Ovary (tissue), 9 donors: ENCODE results near the gene CHN2. TPM values are rescaled to one million over a fixed set of nuclear protein-coding genes. Genes with fewer than 3 reads are reported as not detected.

ENCODE experiments used
- DNase-seq, 5 donors: peaks; one replicate each; pipeline ENCODE4 v3.0.0-alpha.2; 2019 to 2020
- H3K27ac ChIP-seq, 2 donors: fragments of 200-600 bp; one replicate each; pipeline versions ENCODE4 v1.5.1 to v1.8.0; 2019 to 2022
- H3K27me3 ChIP-seq: fragments of 200-600 bp; one replicate; pipeline ENCODE4 v1.8.0; 2022
- H3K36me3 ChIP-seq: fragments of 200-600 bp; sonication (generic); one replicate; pipeline ENCODE4 v1.5.1; 2019
- H3K4me1 ChIP-seq: one replicate; pipeline ENCODE4 v1.8.1; 2013; ENCODE audit warnings: mild to moderate bottlenecking, moderate library complexity; ENCODE audit not compliant: insufficient read depth
- H3K4me3 ChIP-seq: fragments of 200-600 bp; sonication (generic); one replicate; pipeline ENCODE4 v1.5.1; 2017
- H3K9me3 ChIP-seq, 2 donors: fragments of 200-600 bp in 1 of 2; sonication (generic) in 1 of 2; one replicate each; pipeline versions ENCODE4 v1.5.1 to v1.8.1; 2013 to 2019; ENCODE audit warnings: mild to moderate bottlenecking in 1 of 2, moderate library complexity in 1 of 2
- CTCF ChIP-seq, 3 donors: fragments of 450-650 bp in 2 of 3; fragments of 200-600 bp in 1 of 3; IDR thresholded peaks; one replicate each; pipeline versions ENCODE4 v1.5.1 to v1.8.0; 2016 to 2022; ENCODE audit warnings: antibody characterized with exemption in 3 of 3, mild to moderate bottlenecking in 1 of 3
- EP300 ChIP-seq: sonication (generic); formaldehyde crosslinking; IDR thresholded peaks from one replicate; pipeline ENCODE4 v1.6.1; 2017; ENCODE audit warnings: antibody characterized with exemption
- POLR2A ChIP-seq: fragments of 450-650 bp; IDR thresholded peaks from one replicate; pipeline ENCODE4 v1.6.1; 2017; ENCODE audit warnings: antibody characterized with exemption, mild to moderate bottlenecking, moderate library complexity
- WGBS, 3 donors: extraction: QIAGEN DNeasy Blood & Tissue Kit in 1 of 3; methylation state at CpG; one replicate each; pipeline versions ENCODE4 v1.1.5 to v1.1.7; 2013 to 2017; 5-methylcytosine and 5-hydroxymethylcytosine counted together
- intact Hi-C, 4 donors: fragments of 100-400 bp; cut with DNase I; formaldehyde crosslinking; loops; one replicate each; pipeline versions ENCODE4 v1.11.0 to v1.15.1; 2022 to 2023
- polyA plus RNA-seq, 2 donors: library from polyadenylated mRNA; stranded (reverse); fragments of 200-250 nt in 1 of 2; fragments of 350-450 nt in 1 of 2; fragmentation: Illumina TruSeq in 1 of 2; extraction: RNeasy Lipid Tissue Mini Kit (QIAGEN cat#74804) in 1 of 2; gene quantifications; one replicate each; pipeline ENCODE4 v1.2.3, GENCODE V29; 2013 to 2014
- total RNA-seq, 7 donors: library from RNA; depleted of rRNA in 2 of 7; stranded (reverse); fragments of >200 nt in 2 of 7; fragmentation: NEBNext Ultra II Directional in 3 of 7; extraction: Animal tissue kit (Norgen Biotek cat#: 25700) in 3 of 7; gene quantifications; one replicate each; pipeline versions ENCODE4 v1.1.0 to v1.2.4, GENCODE V29; 2016 to 2023
- donor health status: DM: no; HTN: no; CAD: no; lungs with moderate emphysema.
- donor health status: DM: no; HTN: no; CAD: no.
- donor health status: Bipolar disorder and iron deficiency.
- donor health status: DM: yes; HTN: yes; CAD: no.
- donor health status: DM: no; HTN: no; CAD: no.
- donor health status: DM: yes; HTN: yes; CAD: no.

CHN2 gene
- total and polyA plus RNA-seq, 9 donors, result 17.9 to 32.6 (median 22.3) TPM

- Histone ChIP-seq H3K9me3 (no peaks in the 10 kb centered on the region), H3K4me1 (peaks cover 6% of the 10 kb centered on the region), H3K27me3 (no peaks in the 10 kb centered on the region), H3K4me3 (no peak overlapping the region), H3K27ac (no peak overlapping the region), H3K36me3 (no peaks in the 10 kb centered on the region)
- intact Hi-C loops, result no loop called here
- 91 to 96% (median 95%) methylated on average over 8 of the region's 8 CpGs for WGBS, 3 donors
- DNase-seq, result no peak
- TF ChIP-seq EP300 (no peak), POLR2A (no peak), CTCF (IDR thresholded peaks at IDR 0.05) (no peak)
These were observed 54.3 kb downstream of the CHN2 start for GRCh38 chr7:29248713-29249382.

- Histone ChIP-seq H3K27ac (no peak overlapping the region), H3K9me3 (no peaks in the 10 kb centered on the region), H3K27me3 (no peaks in the 10 kb centered on the region), H3K36me3 (no peaks in the 10 kb centered on the region), H3K4me3 (no peak overlapping the region), H3K4me1 (peaks cover 6% of the 10 kb centered on the region)
- TF ChIP-seq EP300 (no peak), POLR2A (no peak), CTCF (IDR thresholded peaks at IDR 0.05) (no peak)
- intact Hi-C loops, result no loop called here
- WGBS, 3 donors, result 92 to 93% (median 92%) methylated on average over 7 of the region's 7 CpGs
- no peak for DNase-seq
These were observed 54.8 kb downstream of the CHN2 start for GRCh38 chr7:29249383-29249750.

GRCh38 chr7:29249860-29250259, 55.3 kb downstream of the CHN2 start:
- 76 to 80% (median 79%) methylated on average over 1 of the region's 1 CpG for WGBS, 3 donors

GRCh38 chr7:29253225-29253624, 58.6 kb downstream of the CHN2 start:
- Histone ChIP-seq H3K36me3 (no peaks in the 10 kb centered on the region), H3K9me3 (no peaks in the 10 kb centered on the region), H3K4me1 (peaks cover 1% of the 10 kb centered on the region), H3K27me3 (no peaks in the 10 kb centered on the region), H3K4me3 (no peak overlapping the region), H3K27ac (no peak overlapping the region)
- 95 to 97% (median 96%) methylated on average over 1 of the region's 1 CpG for WGBS, 3 donors
- TF ChIP-seq POLR2A (no peak), CTCF (IDR thresholded peaks at IDR 0.05) (no peak), EP300 (no peak)
- intact Hi-C loops, result no loop called here
- DNase-seq, result no peak

More at GRCh38 chr7:29249860-29250259, 55.3 kb downstream of the CHN2 start:
- no peak for DNase-seq
- no peak for TF ChIP-seq CTCF (IDR thresholded peaks at IDR 0.05)
- no peak for TF ChIP-seq EP300
- TF ChIP-seq POLR2A, result no peak
- Histone ChIP-seq H3K36me3 (no peaks in the 10 kb centered on the region), H3K4me1 (peaks cover 6% of the 10 kb centered on the region), H3K27ac (no peak overlapping the region), H3K4me3 (no peak overlapping the region), H3K9me3 (no peaks in the 10 kb centered on the region), H3K27me3 (no peaks in the 10 kb centered on the region)
- intact Hi-C loops, result no loop called here
